ENCODE results near the gene PPP2R2C. TPM values are rescaled to one million over a fixed set of nuclear protein-coding genes. Genes with fewer than 3 reads are reported as not detected.

The PPP2R2C gene
- total RNA-seq, 1 donor from 2014 or later = 0.60 TPM

DNA sequence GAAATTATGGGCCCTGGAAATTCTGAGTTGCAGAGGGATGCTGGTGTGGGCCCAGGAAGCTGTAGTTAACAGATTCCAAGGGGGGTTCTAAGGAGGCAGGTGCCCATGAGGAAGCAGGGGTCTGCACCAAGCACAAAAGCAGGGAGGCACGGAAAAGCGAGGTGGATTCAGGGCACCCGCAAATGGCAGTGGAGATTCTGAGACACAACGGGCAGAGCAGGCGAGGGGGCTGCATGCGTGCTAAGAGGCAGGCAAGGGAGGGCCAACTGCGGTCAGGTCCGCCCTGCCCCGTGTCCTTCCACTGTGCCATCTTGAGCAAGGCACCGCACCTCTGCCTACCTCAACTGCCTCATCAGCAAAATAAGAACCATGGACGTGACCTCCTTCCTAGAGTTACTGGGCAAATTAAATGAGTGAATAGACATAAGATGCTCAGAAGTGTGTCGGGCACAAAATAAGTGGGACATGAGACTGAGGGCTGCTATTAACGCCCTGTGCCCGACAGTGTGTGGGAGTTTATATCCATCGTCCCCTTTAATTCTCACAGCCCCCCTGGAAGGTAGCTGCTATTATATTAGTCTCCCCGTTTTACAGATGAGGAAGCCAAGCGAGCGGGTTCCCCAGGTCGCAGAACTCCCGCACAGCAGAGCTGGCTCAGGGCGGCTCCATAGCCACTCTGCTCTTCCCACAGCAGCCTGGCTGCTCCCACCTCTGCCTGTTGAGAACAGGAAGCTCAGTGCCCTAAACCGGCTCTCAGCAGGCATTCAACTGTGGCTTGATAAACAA is 67.6 kb downstream of the PPP2R2C start:
- DNase-seq (ENCODE audit: low read depth in 2 of 2) = no peak

GRCh38 chr4:6403400-6403685 is 69.1 kb downstream of the PPP2R2C start:
- no peak for DNase-seq (ENCODE audit: low read depth in 2 of 2)

GRCh38 chr4:6402566-6403399 is 69.6 kb downstream of the PPP2R2C start:
- DNase-seq (ENCODE audit: low read depth in 2 of 2) = no peak

- no peak for DNase-seq (ENCODE audit: low read depth in 2 of 2)
Observed at GRCh38 chr4:6401797-6402196, 70.6 kb downstream of the PPP2R2C start.

DNA sequence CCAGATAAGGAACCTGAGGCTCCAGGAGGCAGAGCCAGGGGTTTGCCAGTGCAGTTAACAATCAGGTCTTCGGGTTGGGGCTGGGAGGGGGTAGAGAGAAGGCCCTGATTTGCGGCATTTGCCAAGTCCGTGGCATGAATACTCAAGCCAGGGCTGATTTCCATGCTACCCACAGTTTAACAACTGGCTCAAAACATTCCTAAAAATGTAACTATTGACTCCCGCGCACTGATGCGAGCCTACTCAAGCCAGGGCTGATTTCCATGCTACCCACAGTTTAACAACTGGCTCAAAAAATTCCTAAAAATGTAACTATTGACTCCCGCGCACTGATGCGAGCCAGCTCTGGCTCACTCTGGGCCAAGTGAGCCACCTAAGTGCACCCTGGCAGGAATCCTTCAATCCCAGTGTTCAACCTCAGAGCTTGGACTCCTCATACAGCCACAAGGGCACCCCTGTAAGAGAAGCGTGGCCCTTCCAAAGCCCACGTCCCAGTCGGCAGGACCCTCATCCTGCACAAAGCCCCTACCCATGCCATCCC is 75.6 kb downstream of the PPP2R2C start:
- no peak for DNase-seq (ENCODE audit: low read depth in 2 of 2)

DNA sequence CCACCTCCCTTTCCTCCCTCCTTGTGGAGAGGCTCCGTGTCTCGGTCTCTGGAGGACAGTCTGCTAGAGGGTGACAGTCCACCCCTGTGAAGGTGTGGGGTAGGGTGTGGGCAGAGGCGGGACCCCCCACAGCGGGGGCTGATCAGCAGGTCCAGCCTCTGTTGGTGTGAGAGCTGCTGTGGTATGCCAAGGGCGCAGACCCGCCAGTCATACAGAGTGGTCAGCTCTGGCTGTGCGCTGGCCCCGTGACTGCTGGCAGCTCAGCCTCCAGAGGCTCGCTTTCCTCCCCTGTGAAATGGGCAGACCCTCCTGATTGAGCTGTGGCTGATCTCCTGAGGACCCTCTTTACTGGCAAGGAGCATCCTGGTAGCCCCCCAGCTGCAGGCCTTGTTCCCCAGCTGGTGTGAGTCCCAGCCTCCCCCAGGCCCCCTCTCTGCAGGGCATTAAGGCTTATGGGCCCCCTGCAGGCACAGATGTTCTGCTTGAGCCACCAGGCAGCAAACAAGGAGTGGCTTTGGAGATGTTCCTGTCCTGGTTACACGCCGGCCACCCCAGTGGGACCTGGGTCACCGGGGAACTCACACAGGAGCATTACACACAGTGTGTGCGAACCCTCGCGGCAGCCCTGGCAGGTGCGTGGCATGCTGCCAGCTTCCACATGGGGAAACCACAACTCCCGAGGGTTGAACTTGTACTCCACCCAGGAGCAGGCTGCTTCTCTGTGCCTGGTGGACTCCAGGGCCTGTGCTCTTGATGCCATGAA is 76.8 kb downstream of the PPP2R2C start:
- DNase-seq (ENCODE audit: low read depth in 2 of 2) = no peak

DNA sequence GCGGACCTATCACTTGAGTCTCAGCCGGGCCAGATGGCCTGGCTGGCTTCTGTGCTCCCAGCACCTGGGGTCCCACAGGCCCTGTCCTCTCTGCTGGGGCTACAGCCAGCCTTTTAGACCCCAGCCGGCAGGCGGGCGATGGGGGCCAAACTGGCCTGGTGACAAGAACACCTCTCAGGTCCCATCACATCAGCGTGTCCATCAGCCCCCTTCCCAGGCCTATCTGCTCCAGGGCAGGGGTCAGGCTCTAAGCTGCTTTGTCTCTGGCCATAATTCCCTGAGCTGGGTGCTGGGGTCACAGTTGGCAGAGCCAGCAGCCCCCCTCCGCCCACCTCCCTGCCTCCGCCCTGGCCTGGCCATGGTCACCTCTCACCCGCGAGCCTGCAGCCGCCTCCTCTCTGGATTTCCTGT is 77.7 kb downstream of the PPP2R2C start:
- DNase-seq (ENCODE audit: low read depth in 2 of 2) = no peak

DNA sequence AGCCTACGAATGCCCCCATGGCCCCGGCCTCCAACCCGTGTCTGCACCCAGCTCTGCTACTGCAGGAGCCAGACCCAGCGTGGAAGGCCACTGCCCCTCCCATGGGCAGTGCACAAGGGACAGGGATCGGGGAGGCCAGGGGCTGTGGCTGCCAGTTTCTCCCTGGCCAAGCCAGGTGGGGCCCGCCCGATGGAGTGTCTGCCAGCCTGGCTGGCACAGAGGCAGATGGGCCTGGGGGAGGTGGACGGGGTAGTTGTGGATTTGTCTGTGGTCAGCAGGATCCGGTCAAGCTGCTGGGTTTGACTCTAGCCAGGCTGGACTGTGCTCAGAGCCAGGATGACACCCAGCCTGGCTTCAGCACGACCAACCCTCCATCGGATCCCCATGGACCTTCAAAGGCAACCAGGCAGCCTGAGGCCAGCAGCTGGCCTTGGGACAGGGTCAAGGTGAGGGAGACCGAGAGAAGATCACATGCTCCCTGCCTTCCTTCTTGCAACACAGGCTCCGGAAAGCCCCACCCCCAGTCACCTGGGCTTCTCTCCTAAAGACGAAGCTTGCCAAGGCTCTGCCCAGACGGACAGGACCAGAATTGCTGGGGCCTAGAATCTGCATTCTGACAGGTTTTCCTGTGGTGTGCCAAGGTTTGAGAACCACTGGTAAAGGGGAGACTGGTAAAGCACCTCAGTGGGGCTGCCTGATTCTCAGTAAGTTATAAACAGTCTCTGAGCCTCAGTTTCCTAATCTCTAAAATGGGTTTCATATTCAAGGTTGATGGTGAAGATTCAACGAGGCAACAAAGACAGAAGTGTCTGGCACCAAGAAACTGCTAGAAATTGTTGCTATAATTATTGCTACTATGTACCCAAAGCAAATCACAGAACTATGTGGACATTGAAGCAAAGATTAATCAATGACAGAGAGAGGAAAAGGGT is 78.6 kb downstream of the PPP2R2C start:
- no peak for DNase-seq (ENCODE audit: low read depth in 2 of 2)

GRCh38 chr4:6393066-6393465 is 79.3 kb downstream of the PPP2R2C start:
- DNase-seq (ENCODE audit: low read depth in 2 of 2) = no peak

DNA sequence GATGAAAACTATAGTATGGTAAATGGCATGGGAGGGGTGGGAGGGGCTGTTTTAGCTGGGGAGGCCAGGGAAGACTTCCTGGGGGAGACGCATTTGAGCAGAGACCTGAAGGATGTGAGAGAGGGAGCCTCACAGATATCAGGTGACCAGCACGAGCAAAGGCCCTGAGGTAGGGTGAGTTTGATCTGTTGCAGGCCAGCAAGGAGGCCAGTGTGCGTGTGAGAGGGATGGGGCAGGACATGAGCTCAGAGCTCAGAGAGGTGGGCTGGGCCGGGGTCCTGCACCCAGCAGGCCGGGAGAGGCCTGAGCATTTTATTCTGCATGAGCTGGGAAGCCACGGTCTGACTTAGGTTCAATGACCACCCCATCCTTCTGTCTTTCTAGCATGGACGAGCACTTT is 80.0 kb downstream of the PPP2R2C start:
- no peak for DNase-seq (ENCODE audit: low read depth in 2 of 2)

DNA sequence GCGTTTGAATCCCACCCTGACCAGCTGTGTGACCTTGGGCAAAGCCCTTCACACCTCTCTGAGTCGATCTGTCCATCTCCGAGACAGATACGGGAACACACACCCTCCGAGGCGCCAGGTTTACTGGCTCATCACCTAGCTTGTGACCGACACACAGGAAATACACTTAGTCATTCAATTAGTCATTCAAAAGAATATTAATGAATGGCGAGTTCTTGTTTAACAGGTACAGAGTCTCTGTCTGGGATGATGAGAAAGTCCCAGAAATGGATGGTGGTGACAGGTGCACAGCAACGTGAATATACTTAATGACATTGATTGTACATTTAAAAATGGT is 80.6 kb downstream of the PPP2R2C start:
- no peak for DNase-seq (ENCODE audit: low read depth in 2 of 2)

DNA sequence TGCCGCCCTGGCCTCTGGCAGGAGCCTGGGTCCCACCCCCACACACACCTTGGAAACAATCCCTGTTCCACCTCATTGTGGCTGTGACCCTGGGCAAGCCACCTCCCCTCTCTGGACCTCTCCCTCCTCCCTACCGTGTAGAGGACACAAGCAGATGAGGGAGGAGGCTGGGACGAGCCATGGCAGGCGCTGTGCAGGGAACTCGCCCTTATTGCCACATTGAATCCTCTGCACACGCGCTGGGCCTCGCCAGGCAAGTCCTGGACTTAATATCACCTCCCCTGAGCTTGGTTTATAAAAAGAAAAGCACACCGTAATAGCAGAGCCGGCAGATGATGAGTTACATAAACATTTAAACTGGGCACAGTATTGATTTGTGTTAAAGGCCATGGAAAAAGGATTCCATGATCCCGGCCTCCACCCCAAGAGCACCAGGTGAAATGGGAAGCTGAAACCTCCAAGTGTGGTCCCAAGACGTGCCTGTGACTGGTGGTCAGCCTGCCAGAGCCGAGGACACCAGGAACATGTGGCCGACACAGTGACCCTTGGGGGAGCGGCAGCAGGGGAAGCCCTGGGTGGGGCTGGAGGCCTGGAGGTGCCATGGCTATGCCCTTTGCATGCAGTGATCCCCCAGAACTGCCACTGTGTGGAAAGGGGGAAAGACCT is 81.1 kb downstream of the PPP2R2C start:
- no peak for DNase-seq (ENCODE audit: low read depth in 2 of 2)

DNA sequence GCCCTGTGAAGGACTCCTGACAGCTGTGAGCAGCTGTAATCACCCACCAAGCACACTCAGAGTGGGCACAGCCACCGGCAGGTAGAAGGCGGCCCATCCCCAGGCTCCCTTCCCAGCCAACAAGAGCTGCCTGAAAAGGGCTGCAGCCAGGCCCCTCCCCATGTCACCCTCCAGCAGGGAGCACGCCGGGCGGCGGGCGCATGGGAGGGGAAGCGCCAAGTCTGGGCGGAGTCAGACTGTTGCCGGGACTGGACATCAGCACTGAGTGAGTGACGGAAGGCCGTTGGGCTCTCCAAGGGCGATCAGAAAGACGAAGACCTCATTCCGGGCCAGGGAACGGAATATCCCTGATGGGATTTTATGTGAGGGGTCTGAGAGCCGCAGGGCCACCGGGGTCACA is 82.1 kb downstream of the PPP2R2C start:
- peak in 1 of 2 donors; percentile 23 for DNase-seq (ENCODE audit: low read depth in 2 of 2)

DNA sequence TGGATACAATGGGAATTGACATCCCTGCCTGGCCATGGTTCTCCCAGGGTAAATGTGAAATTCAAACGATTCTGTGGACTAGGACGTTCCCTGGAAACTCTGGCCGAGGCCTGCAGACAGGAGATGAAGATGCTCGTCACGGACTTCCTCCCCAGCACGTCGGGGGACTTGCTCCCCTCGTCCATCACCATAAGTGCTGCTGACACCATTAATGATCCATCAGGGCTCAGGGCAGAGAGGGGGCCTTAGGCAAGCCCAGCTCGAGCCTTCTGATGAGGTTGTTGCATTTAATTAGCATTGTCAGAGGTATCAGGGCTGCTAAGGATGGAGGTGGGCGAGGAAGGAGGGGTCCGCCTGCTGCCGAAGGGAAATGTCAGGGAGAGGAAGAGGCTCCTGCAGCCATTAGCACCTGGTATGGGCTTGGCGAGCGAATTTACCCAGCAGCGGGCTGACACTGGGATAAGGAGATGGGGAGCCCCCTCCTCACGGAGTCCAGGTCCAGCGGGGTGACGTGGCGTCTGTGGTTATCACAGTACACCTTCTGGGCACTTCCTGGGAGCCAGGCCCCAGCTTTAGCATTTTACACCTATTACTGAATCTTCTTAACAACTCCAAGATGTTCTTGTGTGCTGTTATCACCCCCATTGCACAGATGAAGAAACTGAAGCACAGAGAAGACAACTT is 83.1 kb downstream of the PPP2R2C start:
- DNase-seq (ENCODE audit: low read depth in 2 of 2) = no peak

GRCh38 chr4:6388713-6389112 is 83.7 kb downstream of the PPP2R2C start:
- DNase-seq (ENCODE audit: low read depth in 2 of 2) = no peak

- no peak for DNase-seq (ENCODE audit: low read depth in 2 of 2)
Observed at GRCh38 chr4:6387946-6388345, 84.5 kb downstream of the PPP2R2C start.

DNA sequence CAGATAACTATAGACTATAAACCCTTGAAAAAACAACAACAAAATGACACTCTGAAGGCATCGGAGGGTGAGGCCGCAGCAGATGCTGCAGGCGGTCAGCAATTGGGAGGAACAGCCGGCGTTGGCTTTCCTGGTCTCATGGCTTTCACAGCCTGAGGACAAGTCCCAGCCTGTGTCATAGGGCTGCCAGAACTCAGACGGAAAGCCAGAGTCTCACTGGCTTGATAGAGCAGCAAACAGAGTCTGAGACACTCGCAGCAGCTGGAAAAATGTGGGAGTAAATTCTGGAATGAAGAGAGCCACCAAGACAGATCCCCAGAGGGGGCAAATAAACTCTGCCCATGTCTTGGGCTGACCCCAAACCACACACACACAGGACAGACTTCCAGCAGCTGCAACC is 86.3 kb downstream of the PPP2R2C start:
- DNase-seq (ENCODE audit: low read depth in 2 of 2) = no peak

DNA sequence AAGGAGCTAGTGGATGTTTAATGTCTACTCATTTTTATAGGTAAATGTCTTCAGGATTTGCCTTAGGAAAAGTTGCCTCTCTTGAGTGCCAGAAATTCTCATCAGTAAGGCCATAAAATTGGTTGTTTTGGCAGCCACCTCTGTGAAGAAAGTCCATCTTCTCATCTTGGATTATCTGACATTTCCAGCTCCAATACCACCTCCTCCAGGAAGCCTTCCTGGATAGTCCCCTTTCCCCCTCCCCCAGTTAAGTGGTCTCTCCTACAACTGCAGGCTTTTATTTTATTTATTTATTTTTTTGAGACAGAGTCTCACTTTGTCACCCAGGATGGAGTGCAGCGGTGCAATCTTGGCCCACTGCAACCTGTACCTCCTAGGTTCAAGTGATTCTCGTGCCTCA is 87.1 kb downstream of the PPP2R2C start:
- DNase-seq (ENCODE audit: low read depth in 2 of 2) = no peak

DNA sequence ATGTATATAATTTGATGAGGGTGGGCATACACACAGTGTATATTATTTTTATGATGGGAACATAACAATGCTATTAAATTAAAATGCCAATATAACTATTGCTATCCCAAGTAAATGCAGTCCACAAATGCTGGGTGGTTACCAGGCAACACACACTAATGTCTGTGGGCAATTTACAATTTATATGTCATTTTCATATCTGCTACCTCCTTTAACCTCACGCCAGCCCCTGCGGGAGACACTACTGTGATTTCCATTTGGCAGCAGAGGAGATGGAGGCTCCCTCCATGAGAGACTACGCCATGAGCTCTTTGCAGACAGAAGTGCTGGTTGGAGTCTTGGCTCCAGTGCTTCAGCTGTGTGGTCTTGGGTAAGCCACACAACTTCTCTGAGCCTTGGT is 87.9 kb downstream of the PPP2R2C start:
- no peak for DNase-seq (ENCODE audit: low read depth in 2 of 2)

- DNase-seq (ENCODE audit: low read depth in 2 of 2) = no peak
Observed at GRCh38 chr4:6383929-6384328, 88.5 kb downstream of the PPP2R2C start.
